Kidney epithelial cell (primary cell): Measurements from ENCODE around the gene P2RY12. TPM values are rescaled to one million over a fixed set of nuclear protein-coding genes. Genes with fewer than 3 reads are reported as not detected.

Experiments
- DNase-seq: peaks from one replicate; pipeline ENCODE4 v3.0.0-alpha.2; 2010; ENCODE audit warnings: low read depth
- H3K27me3 ChIP-seq: 2 replicates; pipeline ENCODE4 v1.6.0; 2011; ENCODE audit warnings: low read length; ENCODE audit not compliant: control insufficient read depth, insufficient read depth
- H3K36me3 ChIP-seq: 2 replicates; pipeline ENCODE4 v1.5.1; 2011; ENCODE audit warnings: low read length; ENCODE audit not compliant: control insufficient read depth, insufficient read depth
- H3K4me3 ChIP-seq: 2 replicates; pipeline ENCODE4 v1.5.1; 2011; ENCODE audit warnings: low read depth, mild to moderate bottlenecking, control low read depth, low read length
- total RNA-seq: library from RNA; depleted of rRNA; stranded (reverse); fragments of >200 nt; gene quantifications from 2 replicates; pipeline ENCODE4 v1.2.3, GENCODE V29; 2015
- TF ChIP-seq, protein P1 (sequence below): IDR thresholded peaks from 2 replicates; pipeline ENCODE4 v1.5.1; 2011; ENCODE audit warnings: mild to moderate bottlenecking, moderate library complexity, low read length, control low read depth, inconsistent platforms; ENCODE audit not compliant: insufficient read depth, poor library complexity, severe bottlenecking

P2RY12 gene
- total RNA-seq, result not detected in 2 replicates

DNA sequence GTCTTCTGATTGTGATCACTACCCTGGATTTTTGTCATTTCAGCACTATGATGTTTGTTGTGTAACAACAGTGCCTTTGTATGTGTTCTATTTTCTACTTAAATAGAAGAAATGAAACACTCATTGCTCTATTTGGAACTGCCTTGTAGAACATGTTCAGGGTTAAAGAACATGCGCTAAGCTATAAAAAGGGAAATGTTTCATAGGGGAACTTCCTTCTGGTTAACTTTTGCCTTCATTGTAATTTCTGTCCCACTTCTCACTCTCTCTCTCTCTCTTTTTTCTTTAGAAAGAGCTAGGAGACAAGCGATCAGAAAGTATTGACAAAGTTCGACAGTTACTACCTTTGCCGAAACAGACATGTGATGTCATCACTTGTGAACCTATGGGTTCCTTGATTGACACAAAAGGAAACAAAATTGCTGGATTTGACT is at the start of gene P2RY12:
Gene P2RY12, minus strand, starts transcription at position 13 of the 434 bp plus-strand sequence. CDS start 45,908 bp downstream, outside the sequence.
- Histone ChIP-seq H3K27me3 (no peaks in the 10 kb centered on the region), H3K36me3 (no peaks in the 10 kb centered on the region), H3K4me3 (no peak within 1 kb of the TSS)
- DNase-seq, result no peak
- TF ChIP-seq, protein P1, sequence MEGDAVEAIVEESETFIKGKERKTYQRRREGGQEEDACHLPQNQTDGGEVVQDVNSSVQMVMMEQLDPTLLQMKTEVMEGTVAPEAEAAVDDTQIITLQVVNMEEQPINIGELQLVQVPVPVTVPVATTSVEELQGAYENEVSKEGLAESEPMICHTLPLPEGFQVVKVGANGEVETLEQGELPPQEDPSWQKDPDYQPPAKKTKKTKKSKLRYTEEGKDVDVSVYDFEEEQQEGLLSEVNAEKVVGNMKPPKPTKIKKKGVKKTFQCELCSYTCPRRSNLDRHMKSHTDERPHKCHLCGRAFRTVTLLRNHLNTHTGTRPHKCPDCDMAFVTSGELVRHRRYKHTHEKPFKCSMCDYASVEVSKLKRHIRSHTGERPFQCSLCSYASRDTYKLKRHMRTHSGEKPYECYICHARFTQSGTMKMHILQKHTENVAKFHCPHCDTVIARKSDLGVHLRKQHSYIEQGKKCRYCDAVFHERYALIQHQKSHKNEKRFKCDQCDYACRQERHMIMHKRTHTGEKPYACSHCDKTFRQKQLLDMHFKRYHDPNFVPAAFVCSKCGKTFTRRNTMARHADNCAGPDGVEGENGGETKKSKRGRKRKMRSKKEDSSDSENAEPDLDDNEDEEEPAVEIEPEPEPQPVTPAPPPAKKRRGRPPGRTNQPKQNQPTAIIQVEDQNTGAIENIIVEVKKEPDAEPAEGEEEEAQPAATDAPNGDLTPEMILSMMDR, result no peak

DNA sequence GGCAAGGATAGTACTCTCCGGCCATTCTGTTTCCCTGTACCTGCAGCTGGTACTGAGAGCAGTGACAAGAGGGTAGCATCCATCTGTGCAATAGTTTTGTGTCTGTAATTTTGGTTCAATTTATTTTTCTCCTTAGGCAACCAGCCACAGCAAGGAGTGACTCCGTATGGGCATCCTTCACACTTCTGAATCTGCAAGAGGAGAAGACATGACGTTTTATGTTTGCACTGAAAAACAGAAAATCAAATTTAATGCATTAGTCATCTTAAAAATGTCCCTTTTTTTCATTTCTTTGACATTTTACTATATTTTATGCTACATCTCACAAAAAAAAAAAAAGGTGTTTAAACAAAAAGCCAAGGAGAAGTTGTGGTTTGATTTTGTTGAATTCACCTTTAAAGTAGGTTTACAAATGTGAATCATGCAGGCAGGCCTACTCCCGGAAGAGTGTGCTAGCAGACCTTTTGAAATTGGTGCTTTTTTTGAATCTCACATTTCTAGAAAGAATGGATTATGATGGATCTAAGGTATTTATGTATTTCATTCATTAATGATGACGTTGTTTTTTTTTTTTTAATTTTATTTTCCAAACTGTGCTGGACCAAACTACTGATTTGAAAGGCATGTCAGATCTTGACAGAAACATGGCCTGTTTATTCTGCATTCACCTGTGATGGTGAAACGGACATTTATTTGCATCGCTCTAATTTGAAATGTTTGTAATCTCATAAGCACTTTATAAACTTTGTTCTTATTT is 48.2 kb upstream of the P2RY12 start:
- DNase-seq, result no peak

DNA sequence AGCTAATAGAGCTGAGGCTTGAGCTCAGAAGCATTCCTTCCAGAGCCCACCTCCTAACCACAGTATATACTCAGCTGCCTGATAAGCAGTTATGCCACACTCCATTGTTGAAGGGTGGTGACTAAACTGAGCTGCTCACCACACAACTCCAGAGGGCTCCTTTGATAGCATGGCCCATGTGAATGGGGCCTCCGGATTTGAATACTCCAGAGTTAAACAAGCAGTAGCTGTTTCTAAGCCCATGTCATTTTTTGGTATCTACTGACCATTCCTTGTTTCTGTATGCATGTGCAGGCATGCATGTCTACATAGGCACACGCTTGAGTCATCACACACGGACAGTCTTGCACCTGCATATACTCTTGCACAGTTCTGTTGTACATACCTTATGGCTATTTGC is 47.4 kb upstream of the P2RY12 start:
- TF ChIP-seq, protein P1, result no peak
- peak; percentile 82 for DNase-seq
- H3K4me3 ChIP-seq, result no peak overlapping the region
- H3K36me3 ChIP-seq, result no peaks in the 10 kb centered on the region
- no peaks in the 10 kb centered on the region for H3K27me3 ChIP-seq

More for the DNA sequence above, 48.2 kb upstream of the P2RY12 start:
- Histone ChIP-seq H3K36me3 (no peaks in the 10 kb centered on the region), H3K27me3 (no peaks in the 10 kb centered on the region), H3K4me3 (no peak overlapping the region)
- TF ChIP-seq, protein P1, result no peak

DNA sequence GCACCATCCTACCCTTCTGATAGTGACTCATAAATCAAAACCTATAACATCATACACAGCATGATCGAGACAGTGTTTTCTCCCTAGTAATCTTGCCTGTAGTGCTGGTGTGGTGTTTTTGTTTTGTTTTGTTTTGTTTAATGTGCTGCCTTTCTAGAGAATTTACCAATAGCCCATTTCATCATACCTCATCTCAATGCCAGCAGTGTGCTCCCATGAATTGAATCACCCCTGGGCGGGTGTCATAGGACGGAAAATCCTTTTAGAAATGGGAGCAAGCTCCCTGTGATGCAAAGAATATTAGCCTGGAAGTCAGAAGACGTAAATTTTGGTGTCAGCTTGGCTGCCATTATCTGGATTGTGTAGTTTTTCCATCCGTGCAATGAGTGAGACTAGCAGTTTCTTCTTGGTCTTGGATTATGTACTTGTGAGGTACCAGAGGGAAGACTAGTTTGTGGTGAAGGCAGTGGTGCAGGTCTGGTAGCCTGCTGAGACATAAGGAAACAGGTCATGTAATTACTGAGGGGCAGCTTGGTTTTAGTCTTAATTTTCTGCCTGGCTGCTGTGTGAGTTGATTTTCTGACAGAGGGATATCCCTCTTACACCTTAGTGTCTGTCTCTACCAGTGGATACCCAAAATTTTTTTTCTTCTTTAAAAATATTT is 46.4 kb upstream of the P2RY12 start:
- DNase-seq, result no peak

DNA sequence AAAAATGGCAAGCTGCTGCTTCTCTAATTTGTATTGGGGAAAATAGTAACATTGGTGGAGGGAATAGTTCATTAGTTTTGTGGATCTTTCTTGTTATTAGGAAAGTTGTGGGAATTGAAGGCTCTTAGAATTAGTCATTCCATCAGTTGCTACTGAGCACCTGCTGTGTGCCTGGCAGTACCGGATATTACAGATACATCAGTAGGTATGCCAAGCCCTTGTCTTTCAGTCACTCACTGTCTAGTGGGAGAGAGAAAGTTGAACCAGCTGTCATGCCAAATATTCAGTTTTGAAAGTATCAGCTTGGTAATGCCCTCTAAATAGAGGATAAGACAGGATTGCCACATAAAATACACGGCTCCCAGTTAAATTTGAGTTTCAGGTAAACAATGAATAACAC is 43.8 kb upstream of the P2RY12 start:
- DNase-seq, result no peak
- no peaks in the 10 kb centered on the region for H3K27me3 ChIP-seq
- no peak overlapping the region for H3K4me3 ChIP-seq
- TF ChIP-seq, protein P1, result no peak
- no peaks in the 10 kb centered on the region for H3K36me3 ChIP-seq

More for the DNA sequence above, 46.4 kb upstream of the P2RY12 start:
- H3K4me3 ChIP-seq, result no peak overlapping the region
- H3K27me3 ChIP-seq, result no peaks in the 10 kb centered on the region
- TF ChIP-seq, protein P1, result no peak
- no peaks in the 10 kb centered on the region for H3K36me3 ChIP-seq
